HG02970 (cell line): Measurements from ENCODE around the gene DEPDC5.
"Not testable (repeated sequence)": the region's sequence is repeated elsewhere in the genome, so short reads cannot be mapped to it uniquely, and the experiment has no call there.

Source experiments
- ATAC-seq: cut with Tn5 transposase; IDR thresholded peaks from one replicate; pipeline ENCODE4 v1.9.1; 2021; ENCODE audit warnings: mild to moderate bottlenecking, moderate library complexity, moderate number of reproducible peaks; ENCODE audit not compliant: unreplicated experiment, low FRiP score

DEPDC5 gene

GRCh38 chr22:31748490-31748889 is 5.3 kb upstream of the DEPDC5 start:
- ATAC-seq, result no peak

GRCh38 chr22:31749636-31750364 is 4.0 kb upstream of the DEPDC5 start, which contains the start of gene PRR14L:
TSS of gene PRR14L (minus strand) at chr22:31750132. CDS start at chr22:31738860, 11,272 bp downstream.
- peak; percentile 61 for ATAC-seq

- no peak for ATAC-seq
Measured at GRCh38 chr22:31750365-31751284, 3.2 kb upstream of the DEPDC5 start.

GRCh38 chr22:31752096-31752847 is 1.5 kb upstream of the DEPDC5 start:
- no peak for ATAC-seq

GRCh38 chr22:31753005-31753633 is 700 bp upstream of the DEPDC5 start:
- peak; percentile 6 for ATAC-seq

- ATAC-seq, result no peak
Measured at GRCh38 chr22:31754813-31755212, 994 bp downstream of the DEPDC5 start.

GRCh38 chr22:31757265-31757664 is 3.4 kb downstream of the DEPDC5 start:
- ATAC-seq, result no peak

- ATAC-seq, result not testable (repeated sequence)
Measured at GRCh38 chr22:31758860-31759259, 5.0 kb downstream of the DEPDC5 start.

- no peak for ATAC-seq
Measured at GRCh38 chr22:31764785-31765184, 11.0 kb downstream of the DEPDC5 start.

GRCh38 chr22:31768422-31769059 is 14.7 kb downstream of the DEPDC5 start:
- no peak for ATAC-seq

- no peak for ATAC-seq
Measured at GRCh38 chr22:31773416-31773815, 19.6 kb downstream of the DEPDC5 start.

- ATAC-seq, result no peak
Measured at GRCh38 chr22:31776231-31776630, 22.4 kb downstream of the DEPDC5 start.

- ATAC-seq, result no peak
Measured at GRCh38 chr22:31789803-31790202, 36.0 kb downstream of the DEPDC5 start.

GRCh38 chr22:31790240-31790639 is 36.4 kb downstream of the DEPDC5 start:
- ATAC-seq, result no peak

- not testable (repeated sequence) for ATAC-seq
Measured at GRCh38 chr22:31799358-31799757, 45.5 kb downstream of the DEPDC5 start.

GRCh38 chr22:31800065-31800464 is 46.2 kb downstream of the DEPDC5 start:
- ATAC-seq, result no peak

GRCh38 chr22:31800861-31801260 is 47.0 kb downstream of the DEPDC5 start:
- ATAC-seq, result not testable (repeated sequence)

- ATAC-seq, result no peak
Measured at GRCh38 chr22:31802575-31802974, 48.8 kb downstream of the DEPDC5 start.

GRCh38 chr22:31806751-31807150 is 52.9 kb downstream of the DEPDC5 start:
- no peak for ATAC-seq
